PFSK-1 (cell line): ENCODE data around the gene RGS3.

Experiments used
- FOXP2 ChIP-seq: optimal IDR thresholded peaks from 2 replicates; pipeline ENCODE3; 2011; ENCODE audit warnings: borderline replicate concordance, control low read depth, inconsistent platforms; ENCODE audit not compliant: insufficient read depth; ENCODE audit errors: extremely low read length, extremely low read depth
- POLR2AphosphoS5 ChIP-seq: IDR thresholded peaks from 2 replicates; pipeline ENCODE4 v1.6.1; 2012; ENCODE audit warnings: low read depth, mild to moderate bottlenecking, control low read depth, low read length, moderate library complexity
- SIN3A ChIP-seq: IDR thresholded peaks from 2 replicates; pipeline ENCODE4 v1.6.1; 2012; ENCODE audit warnings: mild to moderate bottlenecking, low read length, moderate library complexity, borderline replicate concordance; ENCODE audit not compliant: insufficient read depth
- TAF1 ChIP-seq: IDR thresholded peaks from 2 replicates; pipeline ENCODE4 v1.6.1; 2012; ENCODE audit warnings: low read length, control low read depth, borderline replicate concordance; ENCODE audit not compliant: insufficient read depth
- TF ChIP-seq, protein P1 (sequence below), 2 experiments: IDR thresholded peaks; 2 replicates each; pipeline versions ENCODE4 v1.6.1 to v1.8.0; 2011 to 2012; ENCODE audit warnings: low read depth in 2 of 2, low read length in 2 of 2, control low read depth in 1 of 2, inconsistent platforms in 1 of 2, mild to moderate bottlenecking in 1 of 2, moderate library complexity in 1 of 2; ENCODE audit not compliant: insufficient read depth in 1 of 2

Gene RGS3

DNA sequence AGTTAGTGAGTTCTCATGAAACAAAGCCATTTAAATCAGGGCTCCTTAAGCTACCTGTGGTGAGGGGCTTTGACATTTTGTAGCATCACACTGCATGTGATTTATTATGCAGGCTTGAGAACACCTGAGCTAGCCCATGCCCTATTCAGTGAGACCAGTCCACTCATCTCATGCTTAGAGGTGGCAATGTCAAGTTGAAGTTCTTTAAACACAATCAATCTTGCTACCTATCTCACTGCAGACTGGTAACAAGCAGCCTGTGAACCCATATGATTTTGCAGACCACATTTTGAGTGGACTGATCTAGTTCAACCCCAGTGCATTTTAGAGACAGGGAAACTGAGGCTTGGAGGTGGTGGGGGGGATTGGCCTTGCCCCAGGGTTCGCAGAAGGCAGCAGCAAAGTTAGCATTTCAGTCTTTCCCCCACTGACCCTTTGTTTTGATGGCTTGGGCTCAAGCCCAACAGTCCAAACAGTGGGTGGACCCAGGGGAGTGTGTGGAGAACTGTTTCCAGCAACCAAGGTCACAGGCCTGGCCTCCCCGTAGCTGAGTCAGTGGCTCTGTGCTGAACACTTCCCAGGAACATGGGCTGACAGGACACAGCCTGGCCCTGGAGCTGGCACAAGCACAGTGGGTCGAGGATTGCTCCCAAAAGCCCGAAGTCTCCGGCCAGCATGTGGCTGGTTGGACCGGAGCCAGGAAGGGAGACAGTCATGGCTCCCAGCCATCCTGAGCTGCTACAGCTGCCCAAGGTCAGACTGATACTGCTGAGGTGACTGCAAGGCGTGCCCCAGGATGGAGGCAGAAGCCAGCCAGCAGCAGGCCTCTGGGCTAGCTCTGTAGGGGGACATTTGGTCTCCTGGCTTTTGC, 95.3 kb downstream of the RGS3 start:
- TF ChIP-seq FOXP2 (no peak), SIN3A (no peak), POLR2AphosphoS5 (no peak), TAF1 (no peak)
- TF ChIP-seq, protein P1, sequence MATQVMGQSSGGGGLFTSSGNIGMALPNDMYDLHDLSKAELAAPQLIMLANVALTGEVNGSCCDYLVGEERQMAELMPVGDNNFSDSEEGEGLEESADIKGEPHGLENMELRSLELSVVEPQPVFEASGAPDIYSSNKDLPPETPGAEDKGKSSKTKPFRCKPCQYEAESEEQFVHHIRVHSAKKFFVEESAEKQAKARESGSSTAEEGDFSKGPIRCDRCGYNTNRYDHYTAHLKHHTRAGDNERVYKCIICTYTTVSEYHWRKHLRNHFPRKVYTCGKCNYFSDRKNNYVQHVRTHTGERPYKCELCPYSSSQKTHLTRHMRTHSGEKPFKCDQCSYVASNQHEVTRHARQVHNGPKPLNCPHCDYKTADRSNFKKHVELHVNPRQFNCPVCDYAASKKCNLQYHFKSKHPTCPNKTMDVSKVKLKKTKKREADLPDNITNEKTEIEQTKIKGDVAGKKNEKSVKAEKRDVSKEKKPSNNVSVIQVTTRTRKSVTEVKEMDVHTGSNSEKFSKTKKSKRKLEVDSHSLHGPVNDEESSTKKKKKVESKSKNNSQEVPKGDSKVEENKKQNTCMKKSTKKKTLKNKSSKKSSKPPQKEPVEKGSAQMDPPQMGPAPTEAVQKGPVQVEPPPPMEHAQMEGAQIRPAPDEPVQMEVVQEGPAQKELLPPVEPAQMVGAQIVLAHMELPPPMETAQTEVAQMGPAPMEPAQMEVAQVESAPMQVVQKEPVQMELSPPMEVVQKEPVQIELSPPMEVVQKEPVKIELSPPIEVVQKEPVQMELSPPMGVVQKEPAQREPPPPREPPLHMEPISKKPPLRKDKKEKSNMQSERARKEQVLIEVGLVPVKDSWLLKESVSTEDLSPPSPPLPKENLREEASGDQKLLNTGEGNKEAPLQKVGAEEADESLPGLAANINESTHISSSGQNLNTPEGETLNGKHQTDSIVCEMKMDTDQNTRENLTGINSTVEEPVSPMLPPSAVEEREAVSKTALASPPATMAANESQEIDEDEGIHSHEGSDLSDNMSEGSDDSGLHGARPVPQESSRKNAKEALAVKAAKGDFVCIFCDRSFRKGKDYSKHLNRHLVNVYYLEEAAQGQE (IDR thresholded peaks at IDR 0.05; ENCODE audit: insufficient read depth in 1 of 2, low read depth in 2 of 2, low read length in 2 of 2) = no peak

DNA sequence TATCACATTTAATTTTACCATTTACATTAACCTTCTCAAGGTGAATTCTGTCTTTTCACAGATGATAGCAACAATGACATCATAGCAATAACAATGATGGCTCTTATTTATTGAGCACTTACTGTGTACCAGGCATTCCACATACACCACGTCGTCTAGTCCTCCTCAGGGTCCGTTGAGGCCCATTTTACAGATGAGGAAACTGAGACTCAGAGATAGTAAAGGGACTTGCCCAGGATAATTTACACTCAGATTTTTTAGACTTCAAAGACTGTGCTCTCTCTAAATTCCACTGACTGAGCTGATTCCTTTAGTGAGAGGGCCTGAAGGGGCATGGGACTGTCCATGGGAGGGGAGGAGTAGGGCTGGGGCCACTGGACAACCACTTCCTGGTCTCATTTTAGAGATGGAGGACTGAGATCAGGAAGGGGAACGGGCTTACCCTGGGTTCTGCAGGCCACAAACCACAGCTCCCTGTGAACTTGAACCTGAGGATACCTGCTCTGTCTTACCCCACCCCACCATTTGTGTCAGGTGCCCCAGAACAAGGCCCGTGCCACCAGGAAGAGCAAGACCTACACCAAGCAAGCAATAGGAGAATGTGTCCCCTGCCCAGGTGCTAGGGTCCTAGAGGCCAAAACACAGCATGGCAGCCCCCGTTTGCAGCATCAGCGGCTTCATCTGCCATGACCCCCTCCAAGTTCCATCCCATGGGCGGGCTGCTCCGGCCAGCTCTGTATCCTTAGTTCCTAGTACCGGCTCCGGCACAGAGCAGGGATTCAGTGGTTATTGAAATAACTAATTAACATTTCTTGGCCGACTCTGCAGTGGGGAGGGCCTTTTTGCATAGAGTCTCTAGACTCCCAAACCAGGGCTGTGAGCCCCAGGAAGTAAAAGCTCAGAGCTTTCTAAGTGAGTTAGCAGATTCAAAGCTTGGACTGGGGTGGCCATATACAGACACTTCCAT, 96.6 kb downstream of the RGS3 start:
- no peak for TF ChIP-seq FOXP2
- TF ChIP-seq POLR2AphosphoS5 = no peak
- TF ChIP-seq SIN3A = no peak
- no peak for TF ChIP-seq TAF1
- TF ChIP-seq, protein P1 (IDR thresholded peaks at IDR 0.05; ENCODE audit: insufficient read depth in 1 of 2, low read depth in 2 of 2, low read length in 2 of 2) = no peak

DNA sequence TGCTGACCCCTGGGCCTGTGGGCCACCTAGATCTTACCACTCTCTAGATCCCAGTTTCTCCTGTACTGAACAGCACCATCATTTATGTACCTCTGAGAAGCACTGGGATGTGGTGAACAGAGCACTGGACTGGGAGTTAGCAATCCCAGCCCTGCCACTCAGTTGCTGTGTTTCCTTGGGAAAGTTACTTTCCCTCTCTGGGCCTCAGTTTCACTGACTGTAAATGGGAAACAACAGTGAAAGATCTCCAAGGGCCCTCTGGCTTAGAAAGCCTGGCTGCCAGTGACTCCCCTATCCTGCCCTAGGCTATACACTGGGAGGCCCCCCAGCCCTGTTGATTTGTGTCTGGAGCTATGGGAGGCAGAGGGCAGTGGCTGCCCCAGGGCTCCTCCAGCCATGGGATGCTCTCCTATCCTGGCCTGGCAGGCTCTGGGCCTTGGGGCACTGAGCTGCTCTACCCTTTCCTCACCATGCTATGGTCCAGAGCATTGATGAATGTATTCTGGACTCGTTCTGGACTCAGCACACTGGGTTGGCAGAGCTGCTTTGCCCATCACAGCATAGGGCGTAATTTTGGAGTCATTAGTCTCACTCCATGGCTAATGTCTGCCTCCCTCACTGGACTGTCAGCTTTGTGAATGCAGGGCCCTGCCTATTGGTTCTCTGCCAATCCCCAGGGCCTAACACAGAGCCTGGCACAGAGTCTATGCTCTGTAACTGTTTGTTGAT, 99.3 kb downstream of the RGS3 start:
- TF ChIP-seq SIN3A (no peak), TAF1 (no peak), POLR2AphosphoS5 (no peak), FOXP2 (no peak)
- TF ChIP-seq, protein P1 (IDR thresholded peaks at IDR 0.05; ENCODE audit: insufficient read depth in 1 of 2, low read depth in 2 of 2, low read length in 2 of 2) = no peak

DNA sequence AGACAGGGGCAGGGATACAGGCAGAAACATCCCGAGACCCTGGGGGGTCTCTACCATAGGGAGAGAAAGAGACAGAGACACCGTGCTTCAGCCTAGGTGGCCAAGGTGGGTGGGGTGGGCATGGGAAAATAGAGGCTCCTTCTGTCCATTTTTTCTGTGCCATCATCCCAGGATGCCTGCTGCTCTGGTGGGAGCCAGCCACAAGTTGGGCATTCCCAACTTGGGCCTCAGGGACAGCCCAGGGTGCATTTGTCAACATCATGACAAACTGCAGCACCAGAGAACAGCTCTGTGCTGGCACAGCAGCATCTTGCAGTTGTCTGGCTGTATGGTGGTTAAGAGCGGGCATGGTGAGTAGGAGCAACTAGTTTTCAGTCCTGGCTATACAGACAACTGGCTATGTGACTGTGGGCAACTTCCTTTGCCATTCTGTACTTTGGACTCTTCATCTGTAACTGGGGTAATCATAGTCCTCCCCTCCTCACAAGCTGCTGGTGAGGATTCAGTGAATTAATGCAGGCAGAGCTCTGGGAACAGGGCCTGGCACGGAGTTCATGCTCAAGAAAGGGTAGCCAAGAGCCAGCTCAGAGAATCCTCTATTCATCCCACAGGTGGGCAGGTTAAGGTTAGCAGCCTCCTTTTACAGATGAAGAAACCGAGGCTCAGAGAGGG, 100.4 kb downstream of the RGS3 start:
- no peak for TF ChIP-seq FOXP2
- TF ChIP-seq SIN3A = no peak
- TF ChIP-seq POLR2AphosphoS5 = no peak
